Measurements from ENCODE around the gene S100A11.

The S100A11 gene

GRCh38 chr1:151990856-151991198, 46.0 kb downstream of the S100A11 start:
- TF ChIP-seq, protein P1, sequence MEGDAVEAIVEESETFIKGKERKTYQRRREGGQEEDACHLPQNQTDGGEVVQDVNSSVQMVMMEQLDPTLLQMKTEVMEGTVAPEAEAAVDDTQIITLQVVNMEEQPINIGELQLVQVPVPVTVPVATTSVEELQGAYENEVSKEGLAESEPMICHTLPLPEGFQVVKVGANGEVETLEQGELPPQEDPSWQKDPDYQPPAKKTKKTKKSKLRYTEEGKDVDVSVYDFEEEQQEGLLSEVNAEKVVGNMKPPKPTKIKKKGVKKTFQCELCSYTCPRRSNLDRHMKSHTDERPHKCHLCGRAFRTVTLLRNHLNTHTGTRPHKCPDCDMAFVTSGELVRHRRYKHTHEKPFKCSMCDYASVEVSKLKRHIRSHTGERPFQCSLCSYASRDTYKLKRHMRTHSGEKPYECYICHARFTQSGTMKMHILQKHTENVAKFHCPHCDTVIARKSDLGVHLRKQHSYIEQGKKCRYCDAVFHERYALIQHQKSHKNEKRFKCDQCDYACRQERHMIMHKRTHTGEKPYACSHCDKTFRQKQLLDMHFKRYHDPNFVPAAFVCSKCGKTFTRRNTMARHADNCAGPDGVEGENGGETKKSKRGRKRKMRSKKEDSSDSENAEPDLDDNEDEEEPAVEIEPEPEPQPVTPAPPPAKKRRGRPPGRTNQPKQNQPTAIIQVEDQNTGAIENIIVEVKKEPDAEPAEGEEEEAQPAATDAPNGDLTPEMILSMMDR (IDR thresholded peaks at IDR 0.05; ENCODE audit: borderline replicate concordance, insufficient read depth, low read depth, low read length), result no peak
- H3K4me3 ChIP-seq (ENCODE audit: low read depth, low read length), result no peak overlapping the region

DNA sequence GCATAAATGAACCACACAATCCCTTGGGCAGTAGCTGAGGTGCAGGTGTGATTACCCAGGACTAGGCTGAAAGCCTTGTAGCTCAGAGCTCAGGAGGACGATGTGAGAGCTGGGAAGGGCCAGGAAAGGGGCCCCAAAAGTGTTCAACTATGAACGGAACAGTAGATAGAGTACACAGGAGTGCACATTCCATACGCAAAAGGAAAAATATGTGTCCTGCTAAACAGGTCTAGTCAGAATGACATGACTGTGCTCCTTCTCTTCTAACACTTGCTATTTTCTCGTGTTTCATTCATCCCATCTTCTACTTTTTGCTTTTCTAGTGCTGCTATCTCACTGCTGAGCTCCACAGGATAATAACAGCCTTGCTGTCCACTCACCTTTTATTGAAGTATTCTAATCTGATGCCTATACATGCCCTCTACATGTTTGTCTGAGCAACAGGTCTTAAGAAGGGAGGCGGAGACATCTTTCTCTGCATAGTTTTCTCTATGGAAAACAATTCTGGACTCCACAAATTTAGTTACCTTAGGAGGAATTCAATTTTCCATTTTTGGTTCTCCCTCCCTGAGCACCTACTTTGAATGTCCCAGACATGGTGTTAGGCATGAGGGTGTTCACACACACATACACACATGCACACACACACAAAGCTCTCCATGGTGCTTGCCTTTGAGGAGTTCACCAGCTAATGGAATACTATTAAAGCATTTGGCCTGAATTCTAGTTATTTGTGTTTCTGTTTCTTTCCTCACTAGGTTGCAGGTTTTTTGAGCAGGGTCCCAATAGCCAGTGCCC, 46.5 kb downstream of the S100A11 start:
- TF ChIP-seq, protein P1 (IDR thresholded peaks at IDR 0.05; ENCODE audit: borderline replicate concordance, insufficient read depth, low read depth, low read length), result no peak
- H3K4me3 ChIP-seq (ENCODE audit: low read depth, low read length), result no peak overlapping the region

GRCh38 chr1:151989211-151989862, 47.5 kb downstream of the S100A11 start:
- TF ChIP-seq, protein P1 (IDR thresholded peaks at IDR 0.05; ENCODE audit: borderline replicate concordance, insufficient read depth, low read depth, low read length), result no peak
- H3K4me3 ChIP-seq (ENCODE audit: low read depth, low read length), result no peak overlapping the region

- no peak overlapping the region for H3K4me3 ChIP-seq (ENCODE audit: low read depth, low read length)
- TF ChIP-seq, protein P1 (IDR thresholded peaks at IDR 0.05; ENCODE audit: borderline replicate concordance, insufficient read depth, low read depth, low read length), result no peak
These were observed 48.3 kb downstream of the S100A11 start for GRCh38 chr1:151988405-151988923.

GRCh38 chr1:151986501-151987190, 50.2 kb downstream of the S100A11 start:
- TF ChIP-seq, protein P1 (IDR thresholded peaks at IDR 0.05; ENCODE audit: borderline replicate concordance, insufficient read depth, low read depth, low read length), result no peak
- no peak overlapping the region for H3K4me3 ChIP-seq (ENCODE audit: low read depth, low read length)

- no peak overlapping the region for H3K4me3 ChIP-seq (ENCODE audit: low read depth, low read length)
- TF ChIP-seq, protein P1 (IDR thresholded peaks at IDR 0.05; ENCODE audit: borderline replicate concordance, insufficient read depth, low read depth, low read length), result no peak
These were observed 51.0 kb downstream of the S100A11 start for GRCh38 chr1:151985768-151986167.
